Tibial nerve (tissue), 4 donors: ENCODE results near the gene ZDHHC7. TPM values are rescaled to one million over a fixed set of nuclear protein-coding genes. Genes with fewer than 3 reads are reported as not detected.

ENCODE experiments used
- DNase-seq, 2 donors: peaks; one replicate each; pipeline ENCODE4 v3.0.0-alpha.2; 2019; ENCODE audit warnings: low spot score in 2 of 2
- H3K27ac ChIP-seq, 4 donors: fragments of 200-600 bp; sonication (generic) in 3 of 4; one replicate each; pipeline ENCODE4 v1.5.1; 2017 to 2019; ENCODE audit warnings: mild to moderate bottlenecking in 1 of 4
- H3K27me3 ChIP-seq, 2 donors: fragments of 200-600 bp; sonication (generic) in 1 of 2; one replicate each; pipeline versions ENCODE4 v1.5.1 to v1.6.0; 2017 to 2019
- H3K36me3 ChIP-seq, 3 donors: fragments of 200-600 bp; sonication (generic); one replicate each; pipeline ENCODE4 v1.5.1; 2018 to 2019
- H3K4me1 ChIP-seq, 4 donors: fragments of 200-600 bp; sonication (generic) in 3 of 4; one replicate each; pipeline ENCODE4 v1.5.1; 2017 to 2019
- H3K4me3 ChIP-seq, 4 donors: fragments of 200-600 bp; sonication (generic) in 3 of 4; one replicate each; pipeline ENCODE4 v1.5.1; 2017 to 2019; ENCODE audit warnings: mild to moderate bottlenecking in 1 of 4, moderate library complexity in 1 of 4
- H3K9me3 ChIP-seq, 4 donors: fragments of 200-600 bp; sonication (generic) in 3 of 4; one replicate each; pipeline ENCODE4 v1.5.1; 2017 to 2019
- EP300 ChIP-seq, 2 donors: sonication (generic); formaldehyde crosslinking; IDR thresholded peaks; one replicate each; pipeline ENCODE4 v1.6.1; 2017; ENCODE audit warnings: antibody characterized with exemption in 2 of 2, mild to moderate bottlenecking in 1 of 2
- POLR2A ChIP-seq, 2 donors: fragments of 450-650 bp; IDR thresholded peaks; one replicate each; pipeline ENCODE4 v1.6.1; 2017; ENCODE audit warnings: antibody characterized with exemption in 2 of 2, mild to moderate bottlenecking in 2 of 2, moderate library complexity in 2 of 2
- WGBS, 2 donors: methylation state at CpG; one replicate each; pipeline ENCODE4 v1.1.5; 2018; 5-methylcytosine and 5-hydroxymethylcytosine counted together
- total RNA-seq, 4 donors: library from RNA; depleted of rRNA; stranded (reverse); fragments of >200 nt; gene quantifications; one replicate each; pipeline ENCODE4 v1.1.0, GENCODE V29; 2016
- TF ChIP-seq, protein P1 (sequence below), 5 experiments: fragments of 200-600 bp in 3 of 5; fragments of 450-650 bp in 2 of 5; sonication (generic) in 3 of 5; IDR thresholded peaks; one replicate each; pipeline ENCODE4 v1.5.1; 2016 to 2019; ENCODE audit warnings: antibody characterized with exemption in 5 of 5, mild to moderate bottlenecking in 3 of 5, moderate library complexity in 2 of 5

The ZDHHC7 gene
- total RNA-seq, 4 donors from 2014 or later: 58.1 to 75.6 (median 62.6) TPM

DNA sequence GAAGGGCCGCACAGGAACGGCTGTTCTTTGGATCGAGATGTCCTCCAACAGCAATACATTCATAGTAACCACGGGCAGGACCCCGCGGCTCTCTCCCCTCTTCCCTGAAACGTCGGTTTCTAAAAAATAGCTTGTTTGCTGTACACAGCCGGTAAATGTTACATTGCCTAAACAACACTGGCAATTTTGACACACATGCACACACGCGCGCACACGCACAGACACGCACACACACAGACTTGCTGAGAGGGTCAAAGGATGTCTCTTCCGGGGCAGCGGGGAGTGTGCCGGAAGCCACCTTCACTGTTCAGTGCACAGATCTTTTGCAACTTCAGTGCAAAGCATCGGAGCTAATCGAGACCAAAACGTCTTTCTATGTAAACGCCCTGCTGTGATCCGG is 35.8 kb downstream of the ZDHHC7 start:
- Histone ChIP-seq H3K27me3 (no peaks in the 10 kb centered on the region), H3K4me1 (peaks cover 0 to 34% (median 11%) of the 10 kb centered on the region in 4 donors), H3K9me3 (no peaks in the 10 kb centered on the region), H3K36me3 (peaks cover 0 to 66% (median 4%) of the 10 kb centered on the region in 3 donors), H3K27ac (no peak overlapping the region), H3K4me3 (no peak overlapping the region)
- TF ChIP-seq, protein P1, sequence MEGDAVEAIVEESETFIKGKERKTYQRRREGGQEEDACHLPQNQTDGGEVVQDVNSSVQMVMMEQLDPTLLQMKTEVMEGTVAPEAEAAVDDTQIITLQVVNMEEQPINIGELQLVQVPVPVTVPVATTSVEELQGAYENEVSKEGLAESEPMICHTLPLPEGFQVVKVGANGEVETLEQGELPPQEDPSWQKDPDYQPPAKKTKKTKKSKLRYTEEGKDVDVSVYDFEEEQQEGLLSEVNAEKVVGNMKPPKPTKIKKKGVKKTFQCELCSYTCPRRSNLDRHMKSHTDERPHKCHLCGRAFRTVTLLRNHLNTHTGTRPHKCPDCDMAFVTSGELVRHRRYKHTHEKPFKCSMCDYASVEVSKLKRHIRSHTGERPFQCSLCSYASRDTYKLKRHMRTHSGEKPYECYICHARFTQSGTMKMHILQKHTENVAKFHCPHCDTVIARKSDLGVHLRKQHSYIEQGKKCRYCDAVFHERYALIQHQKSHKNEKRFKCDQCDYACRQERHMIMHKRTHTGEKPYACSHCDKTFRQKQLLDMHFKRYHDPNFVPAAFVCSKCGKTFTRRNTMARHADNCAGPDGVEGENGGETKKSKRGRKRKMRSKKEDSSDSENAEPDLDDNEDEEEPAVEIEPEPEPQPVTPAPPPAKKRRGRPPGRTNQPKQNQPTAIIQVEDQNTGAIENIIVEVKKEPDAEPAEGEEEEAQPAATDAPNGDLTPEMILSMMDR (IDR thresholded peaks at IDR 0.05): no peak
- no peak for TF ChIP-seq POLR2A (IDR thresholded peaks at IDR 0.05)
- TF ChIP-seq EP300 (IDR thresholded peaks at IDR 0.05): no peak
- no peak for DNase-seq
- 92 to 93% methylated on average over 22 of the region's 22 CpGs for WGBS, 2 donors

DNA sequence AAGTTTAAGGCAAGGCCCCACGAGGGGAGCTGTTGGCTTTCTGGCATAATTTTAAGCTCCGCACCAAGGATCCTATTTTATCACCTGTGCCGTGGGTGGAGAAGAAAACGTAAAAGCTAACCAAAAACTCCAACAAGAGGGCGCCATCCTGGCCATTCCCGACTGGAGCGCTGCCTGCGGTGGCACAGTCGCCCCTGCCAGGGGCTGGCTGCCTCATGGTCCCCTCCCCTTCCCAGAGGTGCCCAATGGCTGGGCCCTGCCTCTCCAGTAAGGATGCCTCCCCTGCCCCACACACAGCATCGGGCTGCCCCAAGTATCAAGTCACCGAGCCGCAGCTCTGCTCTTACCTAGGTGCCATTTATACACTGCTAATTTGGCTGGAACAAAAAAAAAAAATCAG is 36.3 kb downstream of the ZDHHC7 start:
- H3K36me3 ChIP-seq: peaks cover 0 to 62% (median 4%) of the 10 kb centered on the region in 3 donors
- WGBS, 2 donors: 89 to 90% methylated on average over 12 of the region's 12 CpGs
- no peaks in the 10 kb centered on the region for H3K9me3 ChIP-seq
- H3K27ac ChIP-seq: no peak overlapping the region
- peaks cover 0 to 38% (median 11%) of the 10 kb centered on the region in 4 donors for H3K4me1 ChIP-seq
- no peak overlapping the region for H3K4me3 ChIP-seq
- no peaks in the 10 kb centered on the region for H3K27me3 ChIP-seq
- no peak for TF ChIP-seq EP300 (IDR thresholded peaks at IDR 0.05)
- TF ChIP-seq, protein P1 (IDR thresholded peaks at IDR 0.05): no peak
- no peak for TF ChIP-seq POLR2A (IDR thresholded peaks at IDR 0.05)
- no peak for DNase-seq

DNA sequence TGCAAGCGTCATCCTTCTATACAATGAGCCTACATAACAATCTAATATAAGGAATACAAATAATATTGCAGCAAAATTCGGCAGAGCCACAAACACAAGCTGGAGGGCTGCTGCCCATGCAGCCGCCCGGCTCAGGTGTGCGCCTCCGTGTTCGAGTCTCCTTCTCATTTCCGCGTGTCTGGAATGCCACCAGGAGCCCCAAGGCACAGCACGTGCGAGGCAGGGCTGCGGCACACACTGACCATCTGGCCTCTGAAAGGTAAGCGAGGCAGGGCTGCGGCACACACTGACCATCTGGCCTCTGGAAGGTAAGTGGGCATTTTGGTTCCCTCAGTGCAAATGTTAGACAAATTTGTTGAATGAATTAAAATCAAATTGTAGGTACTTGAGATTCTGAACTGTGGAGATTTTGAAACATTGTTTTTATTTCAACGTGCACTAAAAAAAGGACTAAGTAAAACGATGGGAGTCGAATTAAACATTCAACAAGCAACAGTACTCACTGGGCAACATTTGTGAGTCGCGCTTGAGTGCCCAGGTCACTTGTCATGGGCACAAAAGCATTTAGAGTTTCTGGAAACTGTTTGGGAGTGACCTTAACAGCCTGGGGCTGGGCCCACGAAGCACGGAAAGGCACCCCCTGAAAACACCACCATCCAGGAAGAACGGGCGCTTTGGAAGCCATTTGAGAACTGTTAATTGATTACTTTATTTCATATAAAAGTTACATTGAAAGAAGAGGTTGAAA is 37.4 kb downstream of the ZDHHC7 start:
- H3K27me3 ChIP-seq: no peaks in the 10 kb centered on the region
- no peak for DNase-seq
- H3K36me3 ChIP-seq: peaks cover 0 to 52% (median 4%) of the 10 kb centered on the region in 3 donors
- no peak overlapping the region for H3K4me3 ChIP-seq
- no peak overlapping the region for H3K27ac ChIP-seq
- no peaks in the 10 kb centered on the region for H3K9me3 ChIP-seq
- TF ChIP-seq POLR2A (IDR thresholded peaks at IDR 0.05): no peak
- TF ChIP-seq, protein P1 (IDR thresholded peaks at IDR 0.05): no peak
- WGBS, 2 donors: 83 to 85% methylated on average over 23 of the region's 23 CpGs
- H3K4me1 ChIP-seq: peaks cover 0 to 36% (median 11%) of the 10 kb centered on the region in 4 donors

DNA sequence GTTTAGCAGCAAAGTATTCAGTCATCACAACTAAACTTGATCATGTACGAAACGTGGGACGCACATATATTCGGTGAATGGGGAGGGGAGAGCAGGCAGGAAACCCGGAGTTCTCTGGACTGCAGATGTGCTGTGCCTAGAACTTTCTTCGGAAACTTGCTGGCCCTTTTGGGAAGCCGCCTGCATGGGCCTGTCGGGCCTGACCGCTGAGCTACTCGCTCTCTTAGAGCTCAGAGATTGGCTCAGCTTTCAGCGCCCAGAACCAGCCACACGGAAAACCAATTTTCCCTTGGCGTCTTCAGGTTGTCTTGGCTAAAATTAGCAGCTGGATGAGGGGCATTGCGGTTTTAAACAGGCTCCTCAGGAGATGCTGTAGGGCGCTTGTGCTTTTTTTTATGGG is 38.1 kb downstream of the ZDHHC7 start:
- WGBS, 2 donors: 84 to 85% methylated on average over 15 of the region's 15 CpGs
- no peak overlapping the region for H3K27ac ChIP-seq
- peaks cover 0 to 30% (median 11%) of the 10 kb centered on the region in 4 donors for H3K4me1 ChIP-seq
- H3K27me3 ChIP-seq: no peaks in the 10 kb centered on the region
- peaks cover 0 to 46% (median 4%) of the 10 kb centered on the region in 3 donors for H3K36me3 ChIP-seq
- TF ChIP-seq POLR2A (IDR thresholded peaks at IDR 0.05) (no peak), EP300 (IDR thresholded peaks at IDR 0.05) (no peak)
- TF ChIP-seq, protein P1 (IDR thresholded peaks at IDR 0.05): no peak
- no peak overlapping the region for H3K4me3 ChIP-seq
- no peaks in the 10 kb centered on the region for H3K9me3 ChIP-seq
- DNase-seq: no peak

DNA sequence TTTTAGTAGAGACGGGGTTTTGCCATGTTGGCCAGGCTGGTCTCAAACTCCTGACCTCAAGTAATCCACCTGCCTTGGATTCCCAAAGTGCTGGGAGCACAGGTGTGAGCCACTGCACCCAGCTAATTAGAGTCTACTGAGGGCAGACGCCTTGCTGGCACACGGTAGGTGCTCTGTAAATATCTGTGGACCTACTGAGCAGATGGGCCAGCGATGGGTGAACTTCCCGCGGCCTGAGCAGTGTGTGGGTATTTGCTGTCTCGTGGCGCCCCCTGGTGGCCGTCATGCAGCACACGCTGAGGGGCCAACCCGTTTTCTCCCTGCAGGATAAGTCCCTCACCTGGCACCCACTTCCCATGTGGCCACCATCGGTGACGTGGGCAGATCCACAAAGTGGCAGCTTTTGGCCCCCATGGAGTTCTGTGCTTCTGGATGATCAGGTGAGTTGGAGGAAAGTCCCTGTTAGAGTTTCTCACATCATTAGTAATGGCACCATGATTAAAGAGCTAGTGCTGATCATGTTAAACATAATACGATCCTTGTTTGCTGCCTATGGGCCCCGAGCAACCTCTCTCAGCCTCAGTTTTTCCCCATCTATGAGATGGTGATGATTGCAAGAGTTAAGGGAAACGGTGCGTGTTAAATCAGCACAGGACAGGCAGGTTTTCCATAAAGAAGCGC is 40.7 kb downstream of the ZDHHC7 start:
- Histone ChIP-seq H3K27ac (no peak overlapping the region), H3K9me3 (no peaks in the 10 kb centered on the region), H3K4me1 (peaks cover 0 to 10% (median 0%) of the 10 kb centered on the region in 4 donors), H3K4me3 (no peak overlapping the region), H3K27me3 (no peaks in the 10 kb centered on the region), H3K36me3 (peaks cover 0 to 23% (median 0%) of the 10 kb centered on the region in 3 donors)
- WGBS, 2 donors: 26 to 27% methylated on average over 12 to 15 of the region's 18 CpGs
- peak; percentile 70 for DNase-seq
- TF ChIP-seq, protein P1 (IDR thresholded peaks at IDR 0.05): peak; percentile 85 to 99 (median 95)
- TF ChIP-seq EP300 (IDR thresholded peaks at IDR 0.05) (no peak), POLR2A (IDR thresholded peaks at IDR 0.05) (no peak)
